Measurements from ENCODE around the gene PCGF2.

GRCh38 chr17:38762231-38762630, 14.1 kb upstream of the PCGF2 start:
- no peak for TF ChIP-seq CTCF (IDR thresholded peaks at IDR 0.05; ENCODE audit: insufficient read depth, low read length, poor library complexity, severe bottlenecking)
- no peak for TF ChIP-seq EZH2phosphoT487 (conservative IDR thresholded peaks at IDR 0.05; ENCODE audit: low read length)
